HEK293 (cell line): ENCODE measurements around the gene CPEB4.

Experiments used
- CTCF ChIP-seq: fragments of 450-650 bp; formaldehyde crosslinking; IDR thresholded peaks from 2 replicates; pipeline ENCODE4 v1.5.1; 2016; ENCODE audit warnings: missing biosample characterization, missing genetic modification characterization
- ZBTB11 ChIP-seq: fragments of 450-650 bp; formaldehyde crosslinking; conservative IDR thresholded peaks from 2 replicates; pipeline ENCODE4 v1.5.1; 2016; ENCODE audit warnings: low read depth, missing biosample characterization, missing genetic modification characterization
- ZBTB26 ChIP-seq: fragments of 450-650 bp; formaldehyde crosslinking; optimal IDR thresholded peaks from 2 replicates; pipeline ENCODE3; 2016; ENCODE audit warnings: missing biosample characterization, mild to moderate bottlenecking, missing genetic modification characterization
- ZNF175 ChIP-seq: fragments of 450-650 bp; formaldehyde crosslinking; IDR thresholded peaks from 2 replicates; pipeline ENCODE4 v1.5.1; 2016; ENCODE audit warnings: missing biosample characterization, missing genetic modification characterization
- ZNF23 ChIP-seq: fragments of 450-650 bp; formaldehyde crosslinking; IDR thresholded peaks from 2 replicates; pipeline ENCODE4 v1.5.1; 2016; ENCODE audit warnings: missing biosample characterization, missing genetic modification characterization, borderline replicate concordance
- ZNF48 ChIP-seq: fragments of 450-650 bp; formaldehyde crosslinking; IDR thresholded peaks from 2 replicates; pipeline ENCODE4 v1.5.1; 2016; ENCODE audit warnings: missing biosample characterization, missing genetic modification characterization
- ZSCAN18 ChIP-seq: fragments of 450-650 bp; formaldehyde crosslinking; IDR thresholded peaks from 2 replicates; pipeline ENCODE4 v1.5.1; 2016; ENCODE audit warnings: missing biosample characterization, missing genetic modification characterization

GRCh38 chr5:173998531-173998930, 110.4 kb downstream of the CPEB4 start:
- TF ChIP-seq ZBTB26 (no peak), ZBTB11 (tag by site-specific recombination) (no peak), ZNF175 (tag by site-specific recombination) (no peak), ZNF23 (tag by site-specific recombination) (no peak), ZSCAN18 (tag by site-specific recombination) (no peak), CTCF (no peak), ZNF48 (tag by site-specific recombination) (no peak)
